ENCODE measurements around the gene S1PR3.

GRCh38 chr9:89015336-89015735, 24.1 kb downstream of the S1PR3 start:
- TF ChIP-seq, protein P1, sequence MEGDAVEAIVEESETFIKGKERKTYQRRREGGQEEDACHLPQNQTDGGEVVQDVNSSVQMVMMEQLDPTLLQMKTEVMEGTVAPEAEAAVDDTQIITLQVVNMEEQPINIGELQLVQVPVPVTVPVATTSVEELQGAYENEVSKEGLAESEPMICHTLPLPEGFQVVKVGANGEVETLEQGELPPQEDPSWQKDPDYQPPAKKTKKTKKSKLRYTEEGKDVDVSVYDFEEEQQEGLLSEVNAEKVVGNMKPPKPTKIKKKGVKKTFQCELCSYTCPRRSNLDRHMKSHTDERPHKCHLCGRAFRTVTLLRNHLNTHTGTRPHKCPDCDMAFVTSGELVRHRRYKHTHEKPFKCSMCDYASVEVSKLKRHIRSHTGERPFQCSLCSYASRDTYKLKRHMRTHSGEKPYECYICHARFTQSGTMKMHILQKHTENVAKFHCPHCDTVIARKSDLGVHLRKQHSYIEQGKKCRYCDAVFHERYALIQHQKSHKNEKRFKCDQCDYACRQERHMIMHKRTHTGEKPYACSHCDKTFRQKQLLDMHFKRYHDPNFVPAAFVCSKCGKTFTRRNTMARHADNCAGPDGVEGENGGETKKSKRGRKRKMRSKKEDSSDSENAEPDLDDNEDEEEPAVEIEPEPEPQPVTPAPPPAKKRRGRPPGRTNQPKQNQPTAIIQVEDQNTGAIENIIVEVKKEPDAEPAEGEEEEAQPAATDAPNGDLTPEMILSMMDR (IDR thresholded peaks at IDR 0.05): no peak
- TF ChIP-seq POLR2A (IDR thresholded peaks at IDR 0.05): no peak

All from testis (tissue), 2 donors.